H1 (cell line): ENCODE data around the gene NDUFB10. TPM values are rescaled to one million over a fixed set of nuclear protein-coding genes. Genes with fewer than 3 reads are reported as not detected.
A peak's percentile ranks its signal among the peaks of the same experiment; 100 is the strongest.

Experiments
- CTCF ChIA-PET: fragments of 300-600 bp; sonication (Branson Sonifier 250); formaldehyde crosslinking; loops from one replicate; lab custom pipeline; 2021; ENCODE audit not compliant: partially characterized antibody; lab: Charles Lee
- POLR2A ChIA-PET: fragments of 300-600 bp; sonication (Branson Sonifier 250); formaldehyde crosslinking; loops from one replicate; lab custom pipeline; 2021; ENCODE audit warnings: inconsistent platforms; ENCODE audit not compliant: partially characterized antibody; lab: Charles Lee
- DNase-seq, 2 experiments: peaks; one replicate each; pipeline versions ENCODE4 v3.0.0 to v3.0.0-alpha.2; 2010 to 2022; ENCODE audit warnings: low spot score in 2 of 2, low read depth in 1 of 2, mixed read lengths in 1 of 2
- FAIRE-seq: peaks from 2 replicates; lab custom pipeline; 2011; peaks lifted over from hg19 to GRCh38; lab: Jason Lieb, UNC
- H2AFZ ChIP-seq: 2 replicates; pipeline ENCODE4 v1.8.1; 2012; ENCODE audit warnings: low read length, inconsistent platforms
- H2AK5ac ChIP-seq: 2 replicates; pipeline ENCODE4 v1.6.1; 2013; ENCODE audit warnings: low read depth, low read length
- H2BK120ac ChIP-seq: replicated peaks from 2 replicates; pipeline ENCODE3; 2013; ENCODE audit warnings: low read depth, low read length, inconsistent platforms
- H2BK12ac ChIP-seq: 2 replicates; pipeline ENCODE4 v1.6.1; 2013; ENCODE audit warnings: low read depth, low read length
- H2BK15ac ChIP-seq: 2 replicates; pipeline ENCODE4 v1.6.1; 2013; ENCODE audit warnings: low read length
- H2BK20ac ChIP-seq: 2 replicates; pipeline ENCODE4 v1.6.1; 2013; ENCODE audit warnings: low read length
- H2BK5ac ChIP-seq: 2 replicates; pipeline ENCODE4 v1.6.1; 2013; ENCODE audit warnings: low read depth, low read length
- H3K14ac ChIP-seq: 2 replicates; pipeline ENCODE4 v1.6.1; 2013; ENCODE audit warnings: inconsistent platforms; ENCODE audit not compliant: insufficient read length
- H3K18ac ChIP-seq: 2 replicates; pipeline ENCODE4 v1.6.1; 2013; ENCODE audit warnings: low read length; ENCODE audit errors: extremely low read depth
- H3K23ac ChIP-seq: 2 replicates; pipeline ENCODE4 v1.6.1; 2013; ENCODE audit warnings: inconsistent platforms; ENCODE audit not compliant: insufficient read length
- H3K23me2 ChIP-seq: 2 replicates; pipeline ENCODE4 v1.6.1; 2013; ENCODE audit warnings: low read depth, low read length
- H3K27ac ChIP-seq: 2 replicates; pipeline ENCODE4 v1.6.1; 2011; ENCODE audit warnings: low read depth, low read length, inconsistent platforms
- H3K27me3 ChIP-seq, 4 experiments: replicated peaks in 1 of 4; 1 replicate in 1 of 4; 2 replicates in 3 of 4; pipeline versions ENCODE4 v1.6.1 to v1.8.1; 2011 to 2013; ENCODE audit warnings: low read length in 3 of 4, mild to moderate bottlenecking in 3 of 4, inconsistent platforms in 2 of 4, mixed read lengths in 2 of 4, moderate library complexity in 1 of 4; ENCODE audit not compliant: control insufficient read depth in 3 of 4, insufficient read depth in 3 of 4; ENCODE audit errors: extremely low read depth in 1 of 4
- H3K36me3 ChIP-seq, 4 experiments: 2 replicates each; pipeline versions ENCODE4 v1.6.1 to v1.8.1; 2011 to 2013; ENCODE audit warnings: mild to moderate bottlenecking in 4 of 4, low read length in 3 of 4, moderate library complexity in 2 of 4, control low read depth in 1 of 4, inconsistent platforms in 1 of 4; ENCODE audit not compliant: insufficient read depth in 4 of 4, control insufficient read depth in 2 of 4
- H3K4ac ChIP-seq: replicated peaks from 2 replicates; pipeline ENCODE3; 2013; ENCODE audit warnings: low read length, low read depth, mixed read lengths, inconsistent platforms; ENCODE audit not compliant: insufficient read length
- H3K4me1 ChIP-seq, 4 experiments: replicated peaks in 1 of 4; 1 replicate in 1 of 4; 2 replicates in 3 of 4; pipeline versions ENCODE4 v1.6.1 to v1.8.1; 2011 to 2013; ENCODE audit warnings: low read length in 3 of 4, inconsistent platforms in 2 of 4, mixed read lengths in 1 of 4; ENCODE audit not compliant: insufficient read depth in 4 of 4, control insufficient read depth in 3 of 4
- H3K4me2 ChIP-seq, 2 experiments: 2 replicates each; pipeline versions ENCODE4 v1.6.1 to v1.8.1; 2011 to 2013; ENCODE audit warnings: low read depth in 2 of 2, low read length in 2 of 2, control low read depth in 1 of 2, inconsistent platforms in 1 of 2, mild to moderate bottlenecking in 1 of 2; ENCODE audit not compliant: insufficient read depth in 1 of 2
- H3K4me3 ChIP-seq, 4 experiments: fragments of 200-600, 300-600 bp in 1 of 4; sonication (generic), shearing (Covaris generic), sonication (Bioruptor Twin) in 1 of 4; 2 replicates each; pipeline versions ENCODE4 v1.5.1 to v1.8.1; 2011 to 2016; ENCODE audit warnings: low read length in 4 of 4, low read depth in 3 of 4, control low read depth in 2 of 4, inconsistent platforms in 2 of 4, mild to moderate bottlenecking in 2 of 4, mixed read lengths in 1 of 4, moderate library complexity in 1 of 4; ENCODE audit not compliant: insufficient read depth in 2 of 4; ENCODE audit errors: extremely low read depth in 1 of 4
- H3K56ac ChIP-seq: replicated peaks from 2 replicates; pipeline ENCODE3; 2013; ENCODE audit warnings: low read depth, mild to moderate bottlenecking, mixed read lengths, low read length, inconsistent platforms; ENCODE audit not compliant: insufficient read length
- H3K79me1 ChIP-seq: 2 replicates; pipeline ENCODE4 v1.6.1; 2013; ENCODE audit warnings: low read depth, low read length, control low read depth
- H3K79me2 ChIP-seq, 2 experiments: 2 replicates each; pipeline versions ENCODE4 v1.6.1 to v1.8.1; 2012 to 2013; ENCODE audit warnings: low read length in 2 of 2, mild to moderate bottlenecking in 2 of 2, inconsistent platforms in 1 of 2; ENCODE audit not compliant: insufficient read depth in 2 of 2, control insufficient read depth in 1 of 2
- H3K9ac ChIP-seq, 4 experiments: replicated peaks in 1 of 4; 1 replicate in 1 of 4; 2 replicates in 3 of 4; pipeline versions ENCODE4 v1.6.1 to v1.8.1; 2011 to 2013; ENCODE audit warnings: low read depth in 3 of 4, low read length in 3 of 4, control low read depth in 2 of 4, mild to moderate bottlenecking in 2 of 4, moderate library complexity in 2 of 4, inconsistent platforms in 1 of 4; ENCODE audit errors: extremely low read depth in 1 of 4
- H3K9me3 ChIP-seq, 2 experiments: 2 replicates each; pipeline versions ENCODE4 v1.6.1 to v1.8.1; 2012 to 2013; ENCODE audit warnings: mild to moderate bottlenecking in 2 of 2, moderate library complexity in 2 of 2, control low read depth in 1 of 2, inconsistent platforms in 1 of 2, low read depth in 1 of 2, low read length in 1 of 2, mixed read lengths in 1 of 2; ENCODE audit not compliant: insufficient read depth in 2 of 2
- H4K20me1 ChIP-seq, 2 experiments: replicated peaks in 1 of 2; 2 replicates each; pipeline versions ENCODE3 to v1.8.1; 2011 to 2013; ENCODE audit warnings: inconsistent platforms in 2 of 2, low read length in 2 of 2, mild to moderate bottlenecking in 1 of 2; ENCODE audit not compliant: insufficient read depth in 2 of 2, control insufficient read depth in 1 of 2
- H4K5ac ChIP-seq: 2 replicates; pipeline ENCODE4 v1.6.1; 2013; ENCODE audit warnings: low read length, low read depth, mixed read lengths, inconsistent platforms; ENCODE audit not compliant: insufficient read length
- H4K8ac ChIP-seq: 2 replicates; pipeline ENCODE4 v1.8.0; 2013; ENCODE audit warnings: mild to moderate bottlenecking, moderate library complexity, low read length, inconsistent platforms; ENCODE audit not compliant: insufficient read depth; ENCODE audit errors: extremely low read depth
- H4K91ac ChIP-seq: replicated peaks from 2 replicates; pipeline ENCODE3; 2013; ENCODE audit warnings: low read length, mixed read lengths, inconsistent platforms; ENCODE audit not compliant: insufficient read length
- CHD1 ChIP-seq: IDR thresholded peaks from 2 replicates; pipeline ENCODE4 v1.6.1; 2012; ENCODE audit warnings: low read depth, low read length, improper control_type of control experiment
- KDM1A ChIP-seq: fragments of 200-600, 300-600 bp; sonication (generic); IDR thresholded peaks from 2 replicates; pipeline ENCODE4 v1.7.1; 2016; ENCODE audit warnings: mild to moderate bottlenecking, low read length, borderline replicate concordance
- POU5F1 ChIP-seq: IDR thresholded peaks from 2 replicates; pipeline ENCODE4 v1.6.1; 2011; ENCODE audit warnings: low read depth, mild to moderate bottlenecking, low read length, moderate library complexity
- SIN3A ChIP-seq, 2 experiments: IDR thresholded peaks in 1 of 2; conservative IDR thresholded peaks in 1 of 2; 2 replicates each; pipeline ENCODE4 v1.6.1; 2011 to 2012; ENCODE audit warnings: low read length in 2 of 2, improper control_type of control experiment in 1 of 2, low read depth in 1 of 2, mild to moderate bottlenecking in 1 of 2
- WGBS, 2 experiments: shearing (Covaris generic) in 1 of 2; methylation state at CpG; one replicate each; pipeline versions ENCODE4 v1.1.6 to v1.1.7; 2013 to 2015; ENCODE audit warnings: low lambda C conversion rate in 2 of 2, mixed read lengths in 2 of 2, inconsistent platforms in 1 of 2, low coverage in 1 of 2, missing lambda C conversion rate in 1 of 2; ENCODE audit not compliant: insufficient replicate concordance in 2 of 2, insufficient coverage in 1 of 2, insufficient read length in 1 of 2; ENCODE audit errors: extremely low coverage in 1 of 2, missing lambda C conversion rate in 1 of 2; 5-methylcytosine and 5-hydroxymethylcytosine counted together
- polyA plus RNA-seq, 7 experiments: library from polyadenylated mRNA; depleted of rRNA in 3 of 7; stranded (reverse) in 5 of 7; unstranded in 2 of 7; fragments of >200 nt in 5 of 7; fragments of 200-250 nt in 2 of 7; gene quantifications; 1 replicate in 5 of 7; 2 replicates in 1 of 7; 4 replicates in 1 of 7; pipeline versions ENCODE4 v1.2.1 to v1.2.3, GENCODE V29; 2011 to 2013; ENCODE audit warnings: missing spikeins in 2 of 7, mixed read lengths in 2 of 7
- total RNA-seq: library from RNA; stranded (reverse); fragmentation: NEBNext Ultra II Directional; extraction: Animal tissue kit (Norgen Biotek cat#: 25700); gene quantifications from 2 replicates; pipeline ENCODE4 v1.2.1, GENCODE V29; 2021

NDUFB10 gene
- total and polyA plus RNA-seq, 2 of the 8 experiments (the other 6 are each of a cell fraction or from before 2014, with no cell fraction given) = 183 to 194 TPM

DNA sequence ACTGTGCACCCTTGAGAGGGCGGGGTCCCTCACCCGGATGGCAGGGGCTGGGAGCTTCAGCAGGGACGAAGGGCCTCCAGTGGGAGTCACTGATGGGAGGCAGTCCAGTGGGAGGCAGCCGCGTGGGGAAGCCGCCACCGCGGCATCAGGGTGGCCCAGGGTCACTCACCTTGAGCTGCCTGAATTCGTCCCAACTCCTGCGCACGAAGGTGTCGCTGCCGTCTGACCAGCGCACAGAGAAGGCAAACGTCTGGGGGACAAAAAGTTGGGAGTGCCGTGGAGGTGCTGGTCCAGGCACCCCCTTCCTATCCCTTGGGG lies 21.4 kb downstream of the NDUFB10 start:
- H3K36me3 ChIP-seq = peaks cover 6 to 20% (median 12%) of the 10 kb centered on the region in 4 experiments; a peak in 7 of 8 replicates
- no peak overlapping the region for H4K91ac ChIP-seq
- 63% methylated on average over 16 of the region's 16 CpGs; no CpG with 5 or more reads in 1 of the 2 experiments for WGBS, 2 experiments
- no peak overlapping the region for H2BK12ac ChIP-seq
- no peak overlapping the region for H3K27ac ChIP-seq
- peaks cover 3 to 38% (median 27%) of the 10 kb centered on the region in 4 experiments for H3K4me1 ChIP-seq
- peak overlapping the region; percentile 12; the same call in 1 of the 2 replicates for H4K8ac ChIP-seq
- H3K27me3 ChIP-seq = peaks cover 8 to 40% (median 39%) of the 10 kb centered on the region in 4 experiments; a peak in 6 of 7 replicates
- no peaks in the 10 kb centered on the region for H3K79me1 ChIP-seq
- no peak overlapping the region for H2BK15ac ChIP-seq
- no peak overlapping the region for H2BK120ac ChIP-seq
- no peak overlapping the region for H3K23ac ChIP-seq
- no peak overlapping the region for H2BK5ac ChIP-seq
- no peak for DNase-seq
- no peak for FAIRE-seq
- no peak overlapping the region for H3K56ac ChIP-seq
- H4K5ac ChIP-seq = no peak overlapping the region
- no peak overlapping the region for H2AK5ac ChIP-seq
- peaks cover 26% of the 10 kb centered on the region for H3K23me2 ChIP-seq
- peak overlapping the region in 3 of 4 experiments; percentile 31 to 61 (median 38); a peak in 4 of 8 replicates for H3K4me3 ChIP-seq
- peaks cover 0 to 9% of the 10 kb centered on the region in 2 experiments; a peak in 1 of 4 replicates for H3K79me2 ChIP-seq
- no peak overlapping the region for H2BK20ac ChIP-seq
- CTCF ChIA-PET = interaction anchor here (0.6 to 3.1 kb wide), 5 partner anchors 13 to 197 kb away, joined by 3 to 8 read pairs (median 3); partner anchors contain the start of gene RPS2
- no peak overlapping the region for H3K4ac ChIP-seq
- no peak overlapping the region for H3K14ac ChIP-seq
- H3K4me2 ChIP-seq = peak overlapping the region; percentile 87 to 91
- TF ChIP-seq KDM1A (no peak), POU5F1 (no peak), SIN3A (conservative IDR thresholded peaks at IDR 0.05 in 1 of 2, IDR thresholded peaks at IDR 0.05 in 1 of 2; ENCODE audit: low read depth in 1 of 2, low read length in 2 of 2) (no peak), CHD1 (no peak)
- H3K9me3 ChIP-seq = no peaks in the 10 kb centered on the region
- H3K9ac ChIP-seq = no peak overlapping the region
- peaks cover under 1 to 13% of the 10 kb centered on the region in 2 experiments for H4K20me1 ChIP-seq
- no peak overlapping the region for H2AFZ ChIP-seq
- POLR2A ChIA-PET = interaction anchor here (1.0 to 28.2 kb wide), 11 partner anchors 10 to 198 kb away, joined by 3 to 736 read pairs (median 4); partner anchors contain the start of genes NDUFB10, NUBP2, RAB26 and RNF151
- no peak overlapping the region; the same call in 1 of the 2 replicates for H3K18ac ChIP-seq
